ENCODE data around the gene AGMO. TPM values are rescaled to one million over a fixed set of nuclear protein-coding genes. Genes with fewer than 3 reads are reported as not detected.

The AGMO gene
- total RNA-seq, 1 experiment from 2014 or later = 0.11 TPM

DNA sequence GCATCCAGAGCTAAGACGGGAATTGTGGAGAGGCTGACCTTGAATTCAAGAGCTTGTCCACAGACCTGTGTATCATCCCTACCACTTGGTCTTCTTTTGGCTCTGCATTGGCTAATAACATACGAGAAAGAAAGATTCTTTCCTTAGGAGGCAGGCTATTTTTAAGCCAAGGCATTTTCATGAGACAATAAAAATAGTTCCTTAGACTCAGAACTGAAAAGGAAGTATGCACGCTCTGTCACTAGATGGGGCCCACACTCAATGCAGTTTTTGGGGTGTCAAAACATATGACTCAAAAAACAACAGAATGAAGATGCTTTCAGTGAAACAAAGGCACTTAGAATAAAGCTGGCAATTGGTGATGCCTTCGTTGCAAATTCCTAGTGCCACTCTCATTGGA, 393.3 kb downstream of the AGMO start:
- no peaks in the 10 kb centered on the region for H3F3A ChIP-seq (ENCODE audit: low read length, unreplicated experiment)
- ChIA-PET CTCF (interaction anchor here (0.5 to 0.9 kb wide), 3 partner anchors 31 to 942 kb away, joined by 3 to 4 read pairs (median 4); no protein-coding TSS in a partner anchor), POLR2A (ENCODE audit: unreplicated experiment) (no interaction called here)
- no peak overlapping the region for H3K4me3 ChIP-seq (ENCODE audit: low read length)
- H3K4me1 ChIP-seq (ENCODE audit: insufficient read depth, low read length) = peaks cover 4% of the 10 kb centered on the region; the same call in 1 of the 2 replicates
- H3K9me2 ChIP-seq (replicated peaks; ENCODE audit: low read length) = no peaks in the 10 kb centered on the region
- intact Hi-C loops (cut with micrococcal nuclease) = no loop called here
- ATAC-seq = peak; percentile 57
- DNase-seq = no peak
- H3K79me2 ChIP-seq (ENCODE audit: low read length) = no peaks in the 10 kb centered on the region
- no peak overlapping the region for H3K9ac ChIP-seq (ENCODE audit: low read length)
- no peaks in the 10 kb centered on the region for H3K9me3 ChIP-seq (ENCODE audit: low read length)
- no peaks in the 10 kb centered on the region for H3K27me3 ChIP-seq (ENCODE audit: low read length)
- TF ChIP-seq EZH2phosphoT487 (IDR thresholded peaks at IDR 0.05; ENCODE audit: borderline replicate concordance, low read length) (no peak), EZH2 (IDR thresholded peaks at IDR 0.05; ENCODE audit: low read length, unreplicated experiment) (no peak)
- TF ChIP-seq, protein P1, sequence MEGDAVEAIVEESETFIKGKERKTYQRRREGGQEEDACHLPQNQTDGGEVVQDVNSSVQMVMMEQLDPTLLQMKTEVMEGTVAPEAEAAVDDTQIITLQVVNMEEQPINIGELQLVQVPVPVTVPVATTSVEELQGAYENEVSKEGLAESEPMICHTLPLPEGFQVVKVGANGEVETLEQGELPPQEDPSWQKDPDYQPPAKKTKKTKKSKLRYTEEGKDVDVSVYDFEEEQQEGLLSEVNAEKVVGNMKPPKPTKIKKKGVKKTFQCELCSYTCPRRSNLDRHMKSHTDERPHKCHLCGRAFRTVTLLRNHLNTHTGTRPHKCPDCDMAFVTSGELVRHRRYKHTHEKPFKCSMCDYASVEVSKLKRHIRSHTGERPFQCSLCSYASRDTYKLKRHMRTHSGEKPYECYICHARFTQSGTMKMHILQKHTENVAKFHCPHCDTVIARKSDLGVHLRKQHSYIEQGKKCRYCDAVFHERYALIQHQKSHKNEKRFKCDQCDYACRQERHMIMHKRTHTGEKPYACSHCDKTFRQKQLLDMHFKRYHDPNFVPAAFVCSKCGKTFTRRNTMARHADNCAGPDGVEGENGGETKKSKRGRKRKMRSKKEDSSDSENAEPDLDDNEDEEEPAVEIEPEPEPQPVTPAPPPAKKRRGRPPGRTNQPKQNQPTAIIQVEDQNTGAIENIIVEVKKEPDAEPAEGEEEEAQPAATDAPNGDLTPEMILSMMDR (conservative IDR thresholded peaks at IDR 0.05; ENCODE audit: low read depth, low read length) = 0 out of 2 replicates have a peak, but pooled peaks have one; percentile 24
- BruUV-seq (replicated peaks) = no TSS peak
- H3K4me2 ChIP-seq (ENCODE audit: low read length) = no peak overlapping the region
- H2AFZ ChIP-seq (ENCODE audit: low read length) = no peak overlapping the region
- no peaks in the 10 kb centered on the region for H4K20me1 ChIP-seq (ENCODE audit: low read length)
- no peaks in the 10 kb centered on the region for H3K36me3 ChIP-seq (ENCODE audit: low read depth, low read length)
- no peak overlapping the region for H3K27ac ChIP-seq (ENCODE audit: low read length)

DNA sequence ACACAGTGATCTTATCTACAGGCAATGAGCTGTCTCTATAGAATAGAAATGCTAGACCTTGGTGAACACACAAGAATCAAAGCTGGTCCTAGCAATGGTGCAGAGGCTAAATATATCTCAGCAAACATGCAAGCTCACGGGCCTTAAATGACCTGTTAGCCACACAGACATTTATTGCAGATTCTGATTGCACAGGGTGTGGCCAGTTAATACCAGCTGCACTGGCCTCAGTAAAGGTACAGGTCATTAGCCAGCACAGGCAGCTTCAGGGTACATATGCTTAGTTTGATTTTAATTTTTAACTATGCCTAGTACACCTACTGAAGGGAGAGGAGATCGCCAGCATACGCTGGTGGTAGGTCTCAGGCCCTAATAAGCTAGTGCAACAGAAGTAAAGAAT, 393.9 kb downstream of the AGMO start:
- Histone ChIP-seq H3K4me2 (ENCODE audit: low read length) (no peak overlapping the region), H3K36me3 (ENCODE audit: low read depth, low read length) (no peaks in the 10 kb centered on the region), H3K9ac (ENCODE audit: low read length) (no peak overlapping the region), H3K4me3 (ENCODE audit: low read length) (no peak overlapping the region), H3F3A (ENCODE audit: low read length, unreplicated experiment) (no peaks in the 10 kb centered on the region), H3K27me3 (ENCODE audit: low read length) (no peaks in the 10 kb centered on the region), H3K9me3 (ENCODE audit: low read length) (no peaks in the 10 kb centered on the region), H3K79me2 (ENCODE audit: low read length) (no peaks in the 10 kb centered on the region), H3K4me1 (ENCODE audit: insufficient read depth, low read length) (peaks cover 4% of the 10 kb centered on the region; the same call in 1 of the 2 replicates), H2AFZ (ENCODE audit: low read length) (no peak overlapping the region), H3K27ac (ENCODE audit: low read length) (no peak overlapping the region), H3K9me2 (replicated peaks; ENCODE audit: low read length) (no peaks in the 10 kb centered on the region), H4K20me1 (ENCODE audit: low read length) (no peaks in the 10 kb centered on the region)
- no TSS peak for BruUV-seq (replicated peaks)
- intact Hi-C loops (cut with micrococcal nuclease) = no loop called here
- ChIA-PET POLR2A (ENCODE audit: unreplicated experiment) (interaction anchor here (0.6 kb wide), 1 partner anchor 37 kb away, joined by 3 read pairs; no protein-coding TSS in a partner anchor), CTCF (interaction anchor here (0.5 to 0.9 kb wide), 3 partner anchors 31 to 151 kb away, joined by 3 to 4 read pairs (median 3); no protein-coding TSS in a partner anchor)
- TF ChIP-seq, protein P1 (conservative IDR thresholded peaks at IDR 0.05; ENCODE audit: low read depth, low read length) = no peak
- TF ChIP-seq EZH2phosphoT487 (IDR thresholded peaks at IDR 0.05; ENCODE audit: borderline replicate concordance, low read length) = no peak
- no peak for TF ChIP-seq EZH2 (IDR thresholded peaks at IDR 0.05; ENCODE audit: low read length, unreplicated experiment)
- DNase-seq (peak; percentile 6), ATAC-seq (peak; percentile 94)

DNA sequence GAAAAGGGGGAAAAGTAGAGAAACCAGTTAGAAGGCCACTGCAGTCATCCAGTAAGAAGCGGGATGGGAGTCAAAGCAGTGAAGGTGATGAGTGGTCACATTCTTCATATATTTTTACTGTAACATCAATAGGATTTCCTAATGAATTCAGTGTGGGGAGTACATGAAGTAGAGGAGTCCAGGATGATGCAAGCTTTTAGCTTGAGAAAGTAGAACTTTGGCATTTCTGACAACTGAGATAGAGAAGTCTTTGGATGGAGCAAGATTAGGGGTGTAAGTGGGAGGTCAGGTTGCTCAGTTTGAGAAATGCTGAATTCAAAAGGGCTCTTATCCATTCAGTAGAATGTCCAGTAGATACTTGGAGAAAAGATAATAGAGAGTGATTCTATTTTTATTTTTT, 395.2 kb downstream of the AGMO start:
- H3F3A ChIP-seq (ENCODE audit: low read length, unreplicated experiment) = no peaks in the 10 kb centered on the region

More for the DNA sequence above, 395.2 kb downstream of the AGMO start:
- intact Hi-C loops (cut with micrococcal nuclease) = no loop called here
- Histone ChIP-seq H3K4me1 (ENCODE audit: insufficient read depth, low read length) (peaks cover 4% of the 10 kb centered on the region; the same call in 1 of the 2 replicates), H3K4me3 (ENCODE audit: low read length) (no peak overlapping the region), H3K9ac (ENCODE audit: low read length) (no peak overlapping the region), H3K36me3 (ENCODE audit: low read depth, low read length) (no peaks in the 10 kb centered on the region), H3K27ac (ENCODE audit: low read length) (no peak overlapping the region), H3K9me2 (replicated peaks; ENCODE audit: low read length) (no peaks in the 10 kb centered on the region), H3K79me2 (ENCODE audit: low read length) (no peaks in the 10 kb centered on the region), H2AFZ (ENCODE audit: low read length) (no peak overlapping the region), H3K9me3 (ENCODE audit: low read length) (no peaks in the 10 kb centered on the region), H3K4me2 (ENCODE audit: low read length) (no peak overlapping the region), H3K27me3 (ENCODE audit: low read length) (no peaks in the 10 kb centered on the region), H4K20me1 (ENCODE audit: low read length) (no peaks in the 10 kb centered on the region)
- POLR2A ChIA-PET (ENCODE audit: unreplicated experiment) = no interaction called here
- TF ChIP-seq EZH2 (IDR thresholded peaks at IDR 0.05; ENCODE audit: low read length, unreplicated experiment) = no peak
- no peak for TF ChIP-seq EZH2phosphoT487 (IDR thresholded peaks at IDR 0.05; ENCODE audit: borderline replicate concordance, low read length)
- BruUV-seq (replicated peaks) = no TSS peak
- CTCF ChIA-PET = no interaction called here
- no peak for DNase-seq
- no peak for ATAC-seq

All from PC-3 (cell line).